ENCODE results near the gene ZNF285. TPM values are rescaled to one million over a fixed set of nuclear protein-coding genes. Genes with fewer than 3 reads are reported as not detected.

The ZNF285 gene
- 3.2 and 3.9 TPM in 2 replicates for total RNA-seq

GRCh38 chr19:44401139-44402115, at the start of gene ZNF285:
Gene ZNF285 (minus strand): TSS chr19:44401608. CDS start chr19:44397213, 4,395 bp downstream.

GRCh38 chr19:44447916-44448674, 46.7 kb upstream of the ZNF285 start, which contains the start of gene ZNF229:
Gene ZNF229 (minus strand): TSS chr19:44448472. CDS start chr19:44442847, 5,625 bp downstream.

DNA sequence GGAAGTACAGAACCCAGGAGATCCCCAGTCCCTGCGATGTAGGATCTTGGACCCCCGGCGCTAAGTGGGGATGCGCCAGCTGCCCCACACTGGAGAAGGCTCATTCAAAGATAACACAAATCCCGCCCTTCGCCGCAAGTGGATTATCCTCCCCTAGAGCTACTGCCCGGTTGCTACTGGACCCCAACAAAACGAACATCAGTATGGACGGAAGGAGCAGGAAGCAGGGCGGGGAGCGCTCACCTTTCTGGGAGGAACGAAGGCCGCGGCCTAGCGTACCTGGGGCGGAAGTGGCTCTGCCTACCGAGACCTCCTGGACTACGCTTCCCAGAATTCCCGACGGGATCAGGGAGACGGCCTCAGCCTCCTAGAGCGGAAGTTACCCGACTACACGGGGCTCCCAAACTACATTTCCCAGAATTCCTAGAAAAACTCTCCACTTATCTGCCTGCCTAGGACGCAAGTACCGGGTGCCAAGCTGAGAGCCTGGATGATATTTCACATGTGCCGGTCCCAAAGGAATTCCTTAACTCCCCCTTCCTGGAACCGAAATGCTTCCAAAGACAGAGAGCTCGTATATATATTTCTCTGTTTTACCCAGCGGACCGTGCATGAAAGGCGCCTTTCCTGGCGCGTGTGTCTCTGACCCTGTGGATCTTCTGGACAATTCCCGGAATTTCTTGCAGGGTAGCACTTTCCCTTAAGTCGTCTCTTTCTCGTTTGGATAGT, 44.9 kb downstream of the ZNF285 start, which contains the start of gene ZNF112:
Gene ZNF112, minus strand, starts transcription at position 298 of the 729 bp plus-strand sequence. CDS start 16,141 bp downstream, outside the sequence.

Other genes with a start within 250 kb of the ZNF285 start
- 22.7 and 32.3 TPM in 2 replicates for gene ZNF226, start 236.5 kb downstream of the ZNF285 start, total RNA-seq
- gene ZNF227, start 189.1 kb downstream of the ZNF285 start, total RNA-seq: 22.2 and 23.8 TPM in 2 replicates
- gene ZNF233, start 141.7 kb downstream of the ZNF285 start, total RNA-seq: 0.60 and 1.7 TPM in 2 replicates
- gene ZNF235, start 96.6 kb downstream of the ZNF285 start, total RNA-seq: 3.8 and 3.9 TPM in 2 replicates
- gene ZNF112, start 44.9 kb downstream of the ZNF285 start, total RNA-seq: 9.3 and 9.4 TPM in 2 replicates
- gene ZNF229, start 46.9 kb upstream of the ZNF285 start, total RNA-seq: 18.0 and 32.2 TPM in 2 replicates
- 5.8 and 7.9 TPM in 2 replicates for gene ZNF180, start 98.9 kb upstream of the ZNF285 start, total RNA-seq
- gene CEACAM20, start 128.1 kb upstream of the ZNF285 start, total RNA-seq: not detected in 2 replicates
- not detected in 2 replicates for gene IGSF23, start 212.0 kb upstream of the ZNF285 start, total RNA-seq
- gene PVR, start 242.3 kb upstream of the ZNF285 start, total RNA-seq: 13.9 and 14.7 TPM in 2 replicates

All from bronchial smooth muscle cell (primary cell).